Neuron (in vitro differentiated cells): ENCODE measurements around the gene TMEM59L.

Experiments used
- H2AFZ ChIP-seq: one replicate; pipeline ENCODE4 v1.6.1; 2013; ENCODE audit warnings: low read depth, mild to moderate bottlenecking, inconsistent platforms, low read length, moderate library complexity
- H3K27me3 ChIP-seq: one replicate; pipeline ENCODE4 v1.6.1; 2013; ENCODE audit warnings: low read length; ENCODE audit not compliant: insufficient read depth
- H3K36me3 ChIP-seq: one replicate; pipeline ENCODE4 v1.6.1; 2013; ENCODE audit warnings: low read length; ENCODE audit not compliant: insufficient read depth
- H3K4me1 ChIP-seq: one replicate; pipeline ENCODE4 v1.6.1; 2013; ENCODE audit warnings: low read length; ENCODE audit not compliant: insufficient read depth
- H3K4me3 ChIP-seq: 2 replicates; pipeline ENCODE4 v1.5.1; 2013; ENCODE audit warnings: mild to moderate bottlenecking, low read length, moderate library complexity
- H3K9me3 ChIP-seq: one replicate; pipeline ENCODE4 v1.6.1; 2013; ENCODE audit warnings: low read length

TMEM59L gene

DNA sequence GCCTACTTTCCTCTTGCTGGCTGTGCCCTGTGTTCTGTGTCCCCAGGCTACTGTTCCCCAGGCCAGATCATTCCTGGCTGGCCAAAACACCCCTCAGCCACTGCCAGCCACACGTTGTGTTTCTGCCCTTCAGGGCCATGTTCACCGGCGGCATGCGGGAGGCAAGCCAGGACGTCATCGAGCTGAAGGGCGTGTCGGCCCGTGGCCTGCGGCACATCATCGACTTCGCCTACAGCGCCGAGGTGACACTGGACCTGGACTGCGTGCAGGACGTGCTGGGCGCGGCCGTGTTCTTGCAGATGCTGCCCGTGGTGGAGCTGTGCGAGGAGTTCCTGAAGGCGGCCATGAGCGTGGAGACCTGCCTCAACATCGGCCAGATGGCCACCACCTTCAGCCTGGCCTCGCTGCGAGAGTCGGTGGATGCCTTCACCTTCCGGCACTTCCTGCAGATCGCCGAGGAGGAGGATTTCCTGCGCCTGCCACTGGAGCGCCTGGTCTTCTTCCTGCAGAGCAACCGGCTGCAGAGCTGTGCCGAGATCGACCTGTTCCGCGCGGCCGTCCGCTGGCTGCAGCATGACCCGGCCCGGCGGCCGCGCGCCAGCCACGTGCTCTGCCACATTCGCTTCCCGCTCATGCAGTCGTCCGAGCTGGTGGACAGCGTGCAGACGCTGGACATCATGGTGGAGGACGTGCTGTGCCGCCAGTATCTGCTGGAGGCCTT, 55.0 kb downstream of the TMEM59L start:
- H2AFZ ChIP-seq: no peak overlapping the region
- H3K4me3 ChIP-seq: no peak overlapping the region
- H3K27me3 ChIP-seq: no peaks in the 10 kb centered on the region
- H3K36me3 ChIP-seq: peaks cover 25% of the 10 kb centered on the region
- H3K9me3 ChIP-seq: no peaks in the 10 kb centered on the region
- peaks cover 3% of the 10 kb centered on the region for H3K4me1 ChIP-seq

DNA sequence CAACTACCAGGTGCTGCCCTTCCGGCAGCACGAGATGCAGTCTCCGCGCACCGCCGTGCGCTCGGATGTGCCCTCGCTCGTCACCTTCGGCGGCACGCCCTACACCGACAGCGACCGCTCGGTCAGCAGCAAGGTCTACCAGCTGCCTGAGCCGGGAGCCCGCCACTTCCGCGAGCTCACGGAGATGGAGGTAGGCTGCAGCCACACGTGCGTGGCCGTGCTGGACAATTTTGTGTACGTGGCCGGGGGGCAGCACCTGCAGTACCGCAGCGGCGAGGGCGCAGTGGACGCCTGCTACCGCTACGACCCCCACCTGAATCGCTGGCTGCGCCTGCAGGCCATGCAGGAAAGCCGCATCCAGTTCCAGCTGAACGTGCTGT, 55.6 kb downstream of the TMEM59L start:
- Histone ChIP-seq H3K27me3 (no peaks in the 10 kb centered on the region), H3K4me3 (no peak overlapping the region), H3K36me3 (peaks cover 25% of the 10 kb centered on the region), H2AFZ (no peak overlapping the region), H3K9me3 (no peaks in the 10 kb centered on the region), H3K4me1 (peaks cover 2% of the 10 kb centered on the region)

DNA sequence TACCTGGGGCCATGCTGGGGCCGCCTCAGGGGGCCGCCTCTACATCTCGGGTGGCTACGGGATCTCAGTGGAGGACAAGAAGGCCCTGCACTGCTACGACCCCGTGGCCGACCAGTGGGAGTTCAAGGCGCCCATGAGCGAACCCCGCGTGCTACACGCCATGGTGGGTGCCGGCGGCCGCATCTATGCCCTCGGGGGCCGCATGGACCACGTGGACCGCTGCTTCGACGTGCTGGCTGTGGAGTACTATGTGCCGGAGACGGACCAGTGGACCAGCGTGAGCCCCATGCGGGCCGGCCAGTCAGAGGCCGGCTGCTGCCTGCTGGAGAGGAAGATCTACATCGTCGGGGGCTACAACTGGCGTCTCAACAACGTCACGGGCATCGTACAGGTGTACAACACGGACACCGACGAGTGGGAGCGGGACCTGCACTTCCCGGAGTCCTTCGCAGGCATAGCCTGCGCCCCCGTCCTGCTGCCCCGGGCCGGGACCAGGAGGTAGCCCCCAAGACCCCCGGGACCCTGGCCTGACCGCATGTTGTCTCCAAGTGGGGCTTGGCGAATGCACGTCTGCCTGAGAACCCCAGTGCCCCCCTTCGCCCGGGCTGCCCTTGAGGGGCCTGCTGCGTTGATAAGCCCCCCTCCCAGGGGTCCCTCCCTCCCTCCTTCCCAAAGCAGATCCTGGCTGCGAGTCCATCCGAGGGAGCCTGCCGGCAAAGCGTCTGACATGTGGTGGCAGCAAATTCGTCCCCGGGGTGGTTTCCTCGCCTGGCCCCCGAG, 56.3 kb downstream of the TMEM59L start:
- Histone ChIP-seq H3K4me1 (no peaks in the 10 kb centered on the region), H3K27me3 (no peaks in the 10 kb centered on the region), H3K4me3 (no peak overlapping the region), H3K36me3 (peaks cover 25% of the 10 kb centered on the region), H3K9me3 (no peaks in the 10 kb centered on the region), H2AFZ (no peak overlapping the region)

DNA sequence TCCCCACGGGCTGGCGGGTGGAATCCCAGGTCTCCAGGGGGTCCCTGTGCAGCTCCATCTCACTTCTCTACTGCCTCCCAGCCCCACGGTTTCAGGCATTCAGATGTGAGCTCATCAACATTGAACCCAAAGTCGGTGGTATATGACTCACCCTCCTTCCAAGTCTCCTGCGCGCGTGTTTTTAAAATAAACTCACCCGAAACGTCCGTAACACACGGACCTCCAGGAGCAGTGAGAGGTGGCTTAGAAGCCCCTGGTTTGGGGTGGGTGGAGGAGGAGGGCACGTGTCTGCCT, 56.8 kb downstream of the TMEM59L start:
- Histone ChIP-seq H3K4me3 (no peak overlapping the region), H3K27me3 (no peaks in the 10 kb centered on the region), H3K9me3 (no peaks in the 10 kb centered on the region), H3K4me1 (no peaks in the 10 kb centered on the region), H3K36me3 (peaks cover 25% of the 10 kb centered on the region), H2AFZ (no peak overlapping the region)

DNA sequence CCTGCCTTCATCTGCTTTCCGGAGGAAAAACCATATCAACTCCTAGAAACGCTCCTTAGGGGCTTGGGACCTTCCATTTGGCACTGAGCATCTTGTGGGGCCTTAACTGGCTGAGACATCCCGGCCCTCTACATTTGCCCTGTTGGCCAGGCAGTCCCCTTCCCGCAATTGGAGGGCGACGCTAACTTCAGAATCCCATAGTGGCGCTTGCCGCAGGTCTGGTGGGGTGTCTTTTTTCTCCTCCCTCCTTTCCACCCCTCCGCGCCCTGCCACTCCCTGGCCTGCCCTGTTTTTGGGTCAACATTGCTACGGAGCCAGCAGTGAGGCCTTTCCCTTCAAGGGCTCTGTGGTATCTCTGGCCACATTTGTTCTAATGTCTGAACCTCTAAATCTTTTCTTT, 57.2 kb downstream of the TMEM59L start:
- Histone ChIP-seq H3K4me1 (no peaks in the 10 kb centered on the region), H3K4me3 (no peak overlapping the region), H3K36me3 (peaks cover 25% of the 10 kb centered on the region), H3K9me3 (peaks cover 2% of the 10 kb centered on the region), H2AFZ (no peak overlapping the region), H3K27me3 (no peaks in the 10 kb centered on the region)

DNA sequence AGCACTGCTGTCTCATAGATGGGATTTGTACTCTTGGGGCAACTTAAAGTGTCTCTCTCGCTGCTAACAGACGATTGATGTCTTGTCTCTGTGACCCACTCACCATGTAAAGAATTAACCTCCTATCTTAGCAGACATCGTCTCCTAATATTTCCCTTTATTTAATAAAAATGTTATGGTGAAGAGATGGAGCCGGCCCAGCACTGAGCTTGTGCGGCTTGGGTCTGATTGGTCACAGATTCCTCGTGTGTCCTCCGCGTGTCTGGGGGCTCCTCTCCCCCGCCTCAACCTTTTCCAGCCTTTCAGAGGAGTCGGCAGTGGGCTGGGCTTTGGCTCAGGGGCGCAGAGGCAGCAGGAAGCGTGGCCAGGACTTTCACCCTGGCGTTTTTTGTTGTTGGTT, 57.6 kb downstream of the TMEM59L start:
- no peaks in the 10 kb centered on the region for H3K4me1 ChIP-seq
- peaks cover 2% of the 10 kb centered on the region for H3K9me3 ChIP-seq
- H2AFZ ChIP-seq: no peak overlapping the region
- H3K27me3 ChIP-seq: no peaks in the 10 kb centered on the region
- H3K36me3 ChIP-seq: peaks cover 25% of the 10 kb centered on the region
- no peak overlapping the region for H3K4me3 ChIP-seq
